ENCODE data around the gene ZNF436. TPM values are rescaled to one million over a fixed set of nuclear protein-coding genes. Genes with fewer than 3 reads are reported as not detected.

Gene ZNF436
- total and polyA plus RNA-seq, 5 experiments from 2014 or later = 1.8 to 8.9 (median 3.9) TPM

DNA sequence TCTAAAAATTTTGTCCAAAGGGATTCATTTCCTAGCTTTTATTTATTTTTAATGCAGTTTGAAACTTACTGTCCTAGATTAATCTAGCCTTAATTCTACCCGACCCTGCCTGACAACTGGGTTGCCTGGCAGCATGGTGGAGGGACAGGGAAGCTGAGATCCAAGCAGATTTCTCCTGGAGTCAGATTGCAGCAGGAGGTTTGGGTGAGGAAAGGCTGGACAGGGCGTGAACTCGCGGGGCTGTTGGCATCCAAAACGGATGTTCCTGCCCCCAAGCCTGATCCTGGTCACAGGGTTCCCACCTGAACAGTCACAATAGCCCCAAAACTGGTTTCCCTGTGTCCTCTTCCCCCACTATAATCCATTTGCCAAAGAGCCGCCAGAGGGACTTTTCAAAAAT lies 31.7 kb upstream of the ZNF436 start:
- Mint-ChIP-seq H3K4me1 (peaks cover 9 to 12% (median 10%) of the 10 kb centered on the region in 4 donors), H3K9me3 (no peaks in the 10 kb centered on the region), H3K4me3 (no peak overlapping the region), H3K27ac (no peak overlapping the region), H3K36me3 (peaks cover 0 to 31% (median 2%) of the 10 kb centered on the region in 3 donors), H3K27me3 (no peaks in the 10 kb centered on the region)
- POLR2A ChIA-PET = no interaction called here
- DNase-seq (no peak), ATAC-seq (no peak)

DNA sequence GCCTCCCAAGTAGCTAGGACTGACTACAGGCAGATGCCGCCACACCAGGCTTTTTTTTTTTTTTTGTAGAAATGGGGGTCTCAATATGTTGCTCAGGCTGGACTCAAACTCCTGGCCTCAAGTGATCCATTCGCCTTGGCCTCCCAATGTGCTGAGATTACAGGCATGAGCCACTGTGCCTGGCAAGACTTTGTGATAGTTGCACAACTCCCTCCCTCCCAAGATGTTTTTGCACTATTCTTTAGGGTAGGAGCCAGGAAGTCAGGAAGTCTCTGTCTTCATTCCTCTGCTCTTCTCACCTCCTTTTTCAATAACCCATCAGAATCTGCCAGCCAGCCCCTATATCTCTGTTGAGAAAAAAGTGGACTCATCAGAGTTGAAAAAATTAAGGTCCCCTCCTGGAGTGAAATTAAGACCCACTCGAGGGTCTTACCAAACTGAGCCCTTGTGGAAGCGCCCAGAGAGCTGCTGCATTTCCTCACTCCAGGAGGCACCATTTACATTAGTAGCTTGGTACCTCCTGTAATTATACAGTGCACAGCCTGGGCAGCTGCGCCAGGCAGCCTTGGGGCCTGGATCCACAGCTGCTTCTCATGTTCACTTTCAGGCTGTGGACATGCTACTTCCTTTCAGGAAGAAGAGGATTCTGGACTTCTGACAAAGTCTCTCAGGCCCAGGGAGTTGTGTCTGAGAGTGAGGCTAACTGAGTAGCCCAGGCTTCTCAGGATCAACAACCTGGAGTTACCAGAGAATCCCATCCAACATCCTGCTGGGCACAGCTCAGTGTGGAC lies 30.9 kb upstream of the ZNF436 start:
- POLR2A ChIA-PET = no interaction called here
- Mint-ChIP-seq H3K4me1 (peaks cover 9 to 12% (median 10%) of the 10 kb centered on the region in 4 donors), H3K27ac (peak overlapping the region in 2 of 10 donors; percentile 19 to 56), H3K27me3 (no peaks in the 10 kb centered on the region), H3K4me3 (no peak overlapping the region), H3K36me3 (peaks cover 0 to 39% (median 4%) of the 10 kb centered on the region in 3 donors), H3K9me3 (no peaks in the 10 kb centered on the region)
- no peak for DNase-seq
- no peak for ATAC-seq

DNA sequence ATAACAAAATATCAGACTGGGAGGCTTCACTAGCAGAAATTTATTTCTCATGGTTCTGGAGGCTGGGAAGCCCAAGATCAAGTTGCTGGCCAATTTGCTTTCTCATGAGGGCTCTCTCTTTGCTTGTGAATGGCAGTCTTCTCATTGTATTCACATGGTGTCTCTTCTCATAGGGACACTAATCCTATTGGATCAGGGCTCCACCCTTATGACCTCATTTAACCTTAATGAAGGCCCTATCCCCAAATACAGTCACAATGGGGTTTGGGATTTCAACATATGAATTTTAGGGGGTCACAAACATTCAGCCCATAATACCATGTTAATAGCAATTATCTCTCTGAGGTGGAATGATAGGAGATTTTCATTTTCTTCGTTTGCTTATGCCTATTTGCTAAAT lies 29.6 kb upstream of the ZNF436 start:
- Mint-ChIP-seq H3K4me1 (peaks cover 7 to 9% (median 8%) of the 10 kb centered on the region in 4 donors), H3K4me3 (no peak overlapping the region)

DNA sequence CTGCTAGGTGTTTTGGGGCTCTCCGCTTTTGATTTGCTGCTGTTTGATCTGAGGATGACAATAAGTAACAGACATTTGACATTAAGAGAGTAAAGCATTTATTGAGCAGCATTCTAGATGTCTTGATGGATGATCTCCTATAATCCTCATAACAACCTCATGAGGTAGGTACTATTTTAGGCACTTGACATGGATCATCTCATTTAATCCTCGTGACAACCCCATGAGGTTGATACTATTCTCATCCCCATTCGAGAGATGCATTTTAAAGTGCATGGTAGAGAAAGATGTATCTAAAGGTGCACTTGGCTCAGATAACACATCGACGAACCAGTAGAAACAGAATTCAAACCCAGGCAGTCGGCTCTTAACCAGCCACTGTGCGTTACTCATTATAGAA lies 28.3 kb upstream of the ZNF436 start:
- H3K27me3 Mint-ChIP-seq = no peaks in the 10 kb centered on the region
- H3K4me3 Mint-ChIP-seq = no peak overlapping the region
- ATAC-seq = no peak
- H3K9me3 Mint-ChIP-seq = no peaks in the 10 kb centered on the region
- H3K36me3 Mint-ChIP-seq = peaks cover 0 to 54% (median 11%) of the 10 kb centered on the region in 3 donors
- H3K4me1 Mint-ChIP-seq = no peaks in the 10 kb centered on the region
- POLR2A ChIA-PET = no interaction called here
- no peak overlapping the region for H3K27ac Mint-ChIP-seq
- no peak for DNase-seq

More for the DNA sequence above, 29.6 kb upstream of the ZNF436 start:
- ATAC-seq (no peak), DNase-seq (no peak)
- no peak overlapping the region for H3K27ac Mint-ChIP-seq
- POLR2A ChIA-PET = no interaction called here
- H3K27me3 Mint-ChIP-seq = no peaks in the 10 kb centered on the region
- no peaks in the 10 kb centered on the region for H3K9me3 Mint-ChIP-seq
- H3K36me3 Mint-ChIP-seq = peaks cover 0 to 48% (median 11%) of the 10 kb centered on the region in 3 donors

DNA sequence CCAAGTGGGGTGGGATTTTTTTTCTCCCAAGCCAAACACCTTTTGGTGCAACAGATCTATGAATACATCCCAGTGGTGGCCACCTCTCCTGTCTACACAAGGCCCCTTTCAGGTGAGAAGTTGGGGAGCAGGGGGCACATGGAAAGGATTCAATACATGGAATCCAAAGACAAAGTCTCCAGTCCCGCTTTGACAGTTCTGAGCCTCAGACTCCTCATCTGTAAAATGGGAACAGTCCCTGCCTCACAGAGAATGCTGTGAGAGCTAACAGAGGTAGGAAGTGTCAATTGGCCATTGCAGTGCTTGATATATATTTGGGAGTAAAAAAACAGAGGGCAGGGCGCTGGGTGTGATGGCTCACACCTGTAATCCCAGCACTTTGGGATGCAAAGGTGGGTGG lies 26.7 kb upstream of the ZNF436 start:
- ATAC-seq (no peak), DNase-seq (no peak)
- POLR2A ChIA-PET = no interaction called here
- Mint-ChIP-seq H3K27ac (no peak overlapping the region), H3K4me1 (no peaks in the 10 kb centered on the region), H3K27me3 (no peaks in the 10 kb centered on the region), H3K4me3 (no peak overlapping the region), H3K36me3 (peaks cover 0 to 45% (median 11%) of the 10 kb centered on the region in 3 donors), H3K9me3 (no peaks in the 10 kb centered on the region)

DNA sequence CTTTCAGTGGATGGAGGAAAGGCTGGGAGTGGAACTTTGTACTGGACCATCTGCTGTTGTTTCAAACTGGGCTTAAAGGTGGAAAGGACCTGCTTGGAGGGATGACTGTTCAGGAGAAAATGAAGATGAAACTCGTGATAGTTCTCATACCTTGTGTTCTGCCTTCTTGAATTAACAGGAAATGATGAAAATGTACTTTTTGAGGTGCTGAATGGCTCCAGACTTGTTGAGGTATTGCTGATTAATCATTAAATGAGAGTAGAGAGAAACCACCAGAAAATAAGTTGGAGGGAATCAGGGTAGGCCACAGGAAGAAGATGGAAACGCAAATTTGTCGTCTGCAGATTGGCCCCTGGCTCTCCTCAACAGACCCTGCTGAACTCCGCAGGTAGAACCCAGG lies 26.2 kb upstream of the ZNF436 start:
- Mint-ChIP-seq H3K9me3 (no peaks in the 10 kb centered on the region), H3K27ac (no peak overlapping the region), H3K4me3 (no peak overlapping the region), H3K36me3 (peaks cover 0 to 45% (median 11%) of the 10 kb centered on the region in 3 donors), H3K27me3 (no peaks in the 10 kb centered on the region), H3K4me1 (no peaks in the 10 kb centered on the region)
- ATAC-seq = no peak
- POLR2A ChIA-PET = no interaction called here
- DNase-seq = no peak

DNA sequence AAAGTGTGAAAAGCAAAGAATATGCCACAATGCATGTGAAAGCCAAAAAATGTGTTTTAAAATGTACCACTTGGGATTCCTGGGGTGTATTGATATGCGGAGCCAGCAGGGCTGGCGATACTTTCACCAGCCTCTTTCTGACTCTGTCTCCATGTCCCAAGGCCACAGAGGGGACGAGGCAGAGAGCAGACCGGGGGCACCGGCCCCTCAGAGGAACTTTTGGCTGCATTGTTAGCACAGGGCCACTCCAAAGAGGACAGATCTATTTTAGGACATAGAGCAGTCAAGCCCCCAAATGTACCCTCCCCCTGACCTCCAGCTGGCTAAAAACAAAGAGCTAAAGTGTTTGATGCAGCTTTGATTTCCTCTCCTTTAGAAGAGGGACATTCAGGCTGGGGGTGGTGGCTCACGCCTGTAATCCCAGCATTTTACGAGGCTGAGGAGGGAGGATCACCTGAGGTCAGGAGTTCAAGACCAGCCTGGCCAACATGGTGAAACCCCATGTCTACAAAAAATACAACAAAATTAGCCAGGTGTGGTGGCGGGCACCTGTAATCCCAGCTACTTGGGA lies 25.6 kb upstream of the ZNF436 start:
- no peak for ATAC-seq
- H3K27me3 Mint-ChIP-seq = no peaks in the 10 kb centered on the region
- H3K4me1 Mint-ChIP-seq = no peaks in the 10 kb centered on the region
- POLR2A ChIA-PET = interaction anchor here (1.2 kb wide), 1 partner anchor 17 kb away, joined by 3 read pairs; no protein-coding TSS in a partner anchor
- no peaks in the 10 kb centered on the region for H3K9me3 Mint-ChIP-seq
- H3K27ac Mint-ChIP-seq = no peak overlapping the region
- H3K4me3 Mint-ChIP-seq = no peak overlapping the region
- no peak for DNase-seq
- peaks cover 0 to 41% (median 11%) of the 10 kb centered on the region in 3 donors for H3K36me3 Mint-ChIP-seq

DNA sequence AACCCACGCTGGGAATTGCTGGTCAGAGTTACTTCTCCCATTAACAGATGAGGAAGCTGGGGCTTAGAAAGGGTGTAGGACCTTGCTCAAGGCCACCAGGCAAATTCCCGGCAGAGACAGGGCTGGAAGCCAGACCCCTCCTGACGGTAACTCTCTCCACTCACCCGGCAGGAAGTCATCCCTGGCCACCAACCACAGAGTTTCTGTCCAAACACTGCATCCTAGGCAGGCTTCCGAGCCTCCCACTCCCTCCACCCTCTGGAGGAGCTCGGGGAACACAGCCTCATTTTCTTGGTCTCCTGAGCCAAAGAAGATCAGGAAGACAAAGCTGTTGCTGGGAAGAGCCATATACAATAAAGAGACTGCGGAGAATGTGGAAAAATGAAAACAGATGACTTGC lies 25.0 kb upstream of the ZNF436 start:
- Mint-ChIP-seq H3K27me3 (no peaks in the 10 kb centered on the region), H3K27ac (no peak overlapping the region), H3K9me3 (no peaks in the 10 kb centered on the region), H3K4me3 (no peak overlapping the region), H3K4me1 (no peaks in the 10 kb centered on the region), H3K36me3 (peaks cover 0 to 40% (median 11%) of the 10 kb centered on the region in 3 donors)
- no peak for ATAC-seq
- POLR2A ChIA-PET = interaction anchor here (1.2 kb wide), 1 partner anchor 16 kb away, joined by 3 read pairs; no protein-coding TSS in a partner anchor
- DNase-seq = no peak

DNA sequence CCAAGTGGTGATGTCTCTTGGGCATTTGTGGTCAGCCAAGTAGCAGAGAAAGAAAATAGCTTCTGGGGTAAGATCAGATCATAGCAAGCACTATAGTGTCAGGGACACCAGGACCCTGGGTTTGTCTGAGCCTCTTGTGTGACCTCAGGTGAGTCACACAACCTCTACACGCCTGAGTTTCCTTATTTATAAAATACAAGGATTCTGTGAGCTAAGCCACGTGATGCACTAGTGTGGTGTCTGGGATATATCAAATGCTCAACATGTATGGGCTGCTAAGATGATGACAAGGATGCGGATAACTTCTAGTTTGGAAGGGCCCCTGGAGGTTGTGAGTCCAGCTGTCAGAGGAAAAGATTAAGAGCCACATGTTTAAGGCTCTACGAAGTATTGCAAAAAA lies 24.5 kb upstream of the ZNF436 start:
- H3K27me3 Mint-ChIP-seq = no peaks in the 10 kb centered on the region
- ATAC-seq = no peak
- peaks cover 0 to 40% (median 9%) of the 10 kb centered on the region in 3 donors for H3K36me3 Mint-ChIP-seq
- POLR2A ChIA-PET = interaction anchor here (0.5 to 1.2 kb wide), 2 partner anchors 16 to 1368 kb away, joined by 3 read pairs; no protein-coding TSS in a partner anchor
- no peaks in the 10 kb centered on the region for H3K9me3 Mint-ChIP-seq
- no peak for DNase-seq
- no peak overlapping the region for H3K27ac Mint-ChIP-seq
- no peak overlapping the region for H3K4me3 Mint-ChIP-seq
- no peaks in the 10 kb centered on the region for H3K4me1 Mint-ChIP-seq

DNA sequence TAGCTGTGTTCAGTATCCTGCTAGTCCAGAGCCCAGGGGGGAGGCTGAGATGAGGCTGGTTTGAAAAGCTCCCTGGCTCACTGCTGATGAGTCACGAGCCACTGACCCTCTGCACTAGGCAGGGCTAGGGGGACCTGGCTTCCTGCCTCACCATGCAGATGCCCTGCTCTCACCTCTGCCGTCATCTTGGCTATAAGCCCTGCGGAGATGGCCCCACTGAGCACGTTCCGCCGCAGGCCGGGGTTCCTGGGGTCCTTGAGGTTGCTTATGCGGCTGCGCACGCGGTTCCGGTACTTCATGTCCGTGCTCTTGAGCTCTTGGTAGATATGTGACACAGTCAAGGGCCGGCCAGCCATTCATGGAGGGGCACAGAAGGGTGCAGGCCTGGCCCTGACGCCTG lies 24.1 kb upstream of the ZNF436 start:
- Mint-ChIP-seq H3K27me3 (no peaks in the 10 kb centered on the region), H3K4me3 (no peak overlapping the region), H3K27ac (no peak overlapping the region), H3K9me3 (no peaks in the 10 kb centered on the region), H3K4me1 (no peaks in the 10 kb centered on the region), H3K36me3 (peaks cover 0 to 40% (median 8%) of the 10 kb centered on the region in 3 donors)
- POLR2A ChIA-PET = interaction anchor here (0.5 kb wide), 1 partner anchor 1367 kb away, joined by 3 read pairs; no protein-coding TSS in a partner anchor
- ATAC-seq (no peak), DNase-seq (no peak)

DNA sequence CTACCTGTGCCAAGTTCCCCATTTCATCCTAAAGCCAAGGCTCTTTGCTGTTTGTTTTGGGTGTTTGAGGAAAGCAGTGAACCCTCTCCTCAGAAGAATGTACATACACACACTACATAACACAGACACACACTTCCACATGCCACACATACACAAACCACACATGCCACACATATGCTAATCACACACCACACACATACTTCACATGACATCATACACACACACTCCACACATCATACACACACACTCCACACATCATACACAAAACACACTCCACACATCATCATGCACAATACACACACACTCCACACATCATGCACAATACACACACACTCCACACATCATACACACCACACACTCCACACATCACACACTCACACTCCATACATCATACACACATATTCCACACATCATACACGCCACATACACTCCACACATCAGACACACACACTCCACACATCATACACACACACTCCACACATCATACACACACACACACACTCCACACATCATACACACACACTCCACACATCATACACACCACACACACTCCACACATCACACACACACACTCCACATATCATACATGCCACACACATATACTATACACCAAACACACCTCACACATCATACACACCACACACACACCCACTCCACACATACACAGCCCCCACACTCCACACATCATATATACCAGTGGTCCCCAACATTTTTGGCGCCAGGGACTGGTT lies 22.7 kb upstream of the ZNF436 start:
- no peak overlapping the region for H3K4me3 Mint-ChIP-seq
- DNase-seq (no peak), ATAC-seq (no peak)
- POLR2A ChIA-PET = no interaction called here
- H3K27ac Mint-ChIP-seq = no peak overlapping the region
- H3K36me3 Mint-ChIP-seq = peaks cover 0 to 34% (median 8%) of the 10 kb centered on the region in 3 donors
- H3K4me1 Mint-ChIP-seq = no peaks in the 10 kb centered on the region
- H3K27me3 Mint-ChIP-seq = no peaks in the 10 kb centered on the region
- H3K9me3 Mint-ChIP-seq = no peaks in the 10 kb centered on the region

DNA sequence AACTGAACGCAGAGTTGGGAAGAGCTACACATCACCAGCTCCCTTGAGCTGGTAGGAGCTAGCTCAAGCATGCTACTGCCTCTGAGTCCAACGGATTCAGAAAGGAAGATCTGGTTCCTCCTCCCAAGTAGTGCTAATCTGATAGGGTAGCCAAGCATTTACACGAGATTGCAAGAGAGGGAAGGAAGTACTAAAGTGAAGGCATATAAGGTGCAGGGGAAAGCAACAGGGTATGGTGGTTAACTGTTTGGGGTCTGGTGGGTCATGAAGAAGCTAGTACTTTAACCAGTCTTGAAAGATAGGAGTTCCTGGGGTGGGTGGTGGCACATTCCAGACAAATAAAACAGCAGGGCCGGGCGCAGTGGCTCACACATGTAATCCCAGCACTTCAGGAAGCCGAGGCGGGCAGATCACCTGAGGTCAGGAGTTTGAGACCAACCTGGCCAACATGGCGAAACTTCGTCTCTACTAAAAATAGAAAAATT lies 20.2 kb upstream of the ZNF436 start:
- Mint-ChIP-seq H3K27me3 (no peaks in the 10 kb centered on the region), H3K9me3 (no peaks in the 10 kb centered on the region), H3K4me1 (no peaks in the 10 kb centered on the region), H3K4me3 (no peak overlapping the region), H3K27ac (peak overlapping the region in 1 of 10 donors; percentile 75), H3K36me3 (peaks cover 0 to 15% (median 3%) of the 10 kb centered on the region in 3 donors)
- POLR2A ChIA-PET = no interaction called here
- ATAC-seq = no peak
- DNase-seq = no peak

DNA sequence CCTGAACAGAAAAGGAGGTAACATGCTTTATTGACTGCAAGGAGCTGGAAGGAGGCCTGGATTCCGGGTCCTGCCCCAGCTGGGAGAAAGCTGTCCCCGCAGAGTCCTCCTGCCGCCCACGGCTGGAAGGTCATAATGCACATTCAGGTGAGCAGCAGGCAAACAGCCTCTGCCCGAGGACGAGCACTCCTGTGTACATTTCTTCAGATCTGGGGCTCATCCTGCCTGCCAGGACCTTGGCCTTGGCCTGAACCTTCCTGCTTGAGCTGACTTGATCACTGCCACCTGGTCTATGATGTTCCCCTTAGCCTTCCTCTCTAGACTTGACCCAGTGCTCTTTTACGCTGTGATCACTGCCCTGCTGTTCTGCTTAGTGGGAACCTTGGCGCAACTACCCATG lies 17.9 kb upstream of the ZNF436 start:
- ATAC-seq (no peak), DNase-seq (no peak)
- POLR2A ChIA-PET = no interaction called here
- peak overlapping the region in 1 of 10 donors; percentile 7 for H3K27ac Mint-ChIP-seq
- no peaks in the 10 kb centered on the region for H3K4me1 Mint-ChIP-seq
- no peak overlapping the region for H3K4me3 Mint-ChIP-seq
- peaks cover 0 to 20% (median 7%) of the 10 kb centered on the region in 3 donors for H3K36me3 Mint-ChIP-seq
- H3K9me3 Mint-ChIP-seq = no peaks in the 10 kb centered on the region
- H3K27me3 Mint-ChIP-seq = no peaks in the 10 kb centered on the region
